ENCODE data around the gene PBRM1. TPM values are rescaled to one million over a fixed set of nuclear protein-coding genes. Genes with fewer than 3 reads are reported as not detected.
A peak's percentile ranks its signal among the peaks of the same experiment; 100 is the strongest.

PBRM1 gene
- total RNA-seq, 4 donors from 2014 or later = 60.3 to 335 (median 134) TPM

DNA sequence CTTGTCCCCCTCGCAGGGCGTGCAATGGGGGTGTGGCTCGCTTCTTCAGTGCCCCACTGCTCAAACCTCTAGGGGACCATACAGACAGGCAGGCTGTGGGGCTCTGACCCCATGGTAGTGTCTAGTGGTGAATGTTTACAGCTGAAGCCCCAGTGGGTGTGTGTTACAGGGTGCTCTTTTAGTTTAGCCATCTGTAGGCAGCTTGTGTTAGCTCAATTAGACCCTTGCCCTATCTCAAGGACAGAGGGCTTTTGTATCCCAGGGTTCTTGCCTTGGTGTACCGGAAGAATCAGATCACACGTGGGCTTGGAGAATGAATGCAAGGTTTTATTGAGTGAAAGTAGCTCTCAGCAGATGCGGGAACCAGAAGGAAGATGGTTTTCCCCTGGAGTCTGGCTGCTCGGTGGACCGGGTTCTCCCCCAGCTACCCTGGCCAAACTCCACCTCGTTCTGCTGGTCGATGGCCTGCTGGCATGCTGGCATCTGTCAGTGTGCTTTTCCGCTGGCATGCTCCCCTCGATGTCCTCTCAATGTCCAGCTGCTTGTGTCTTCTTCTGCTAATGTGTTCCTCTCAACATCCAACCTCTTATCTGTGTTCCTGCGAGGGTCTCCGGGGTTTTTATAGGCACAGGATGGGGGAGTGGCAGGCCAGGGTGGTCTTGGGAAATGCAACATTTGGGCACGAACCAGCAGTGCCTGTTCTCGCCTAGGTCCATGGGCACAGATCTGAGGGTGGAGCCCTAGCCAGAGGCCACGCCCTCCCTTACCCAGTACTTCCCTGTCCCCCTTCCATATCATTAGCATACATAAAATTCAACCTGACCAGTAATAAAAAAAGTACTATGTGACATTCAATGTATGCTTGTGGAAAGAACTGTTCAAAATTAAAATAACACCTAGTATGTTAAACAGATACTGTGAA is 26.8 kb upstream of the PBRM1 start:
- Histone ChIP-seq H3K4me3 (no peak overlapping the region), H3K27ac (no peak overlapping the region), H3K36me3 (peaks cover 0 to 8% (median 0%) of the 10 kb centered on the region in 4 donors), H3K4me1 (peaks cover 3 to 12% (median 6%) of the 10 kb centered on the region in 4 donors), H3K27me3 (no peaks in the 10 kb centered on the region), H3K9me3 (no peaks in the 10 kb centered on the region)
- no peak for TF ChIP-seq POLR2AphosphoS5 (IDR thresholded peaks at IDR 0.05)
- TF ChIP-seq EP300 (IDR thresholded peaks at IDR 0.05; ENCODE audit: low read depth) = no peak
- TF ChIP-seq, protein P1, sequence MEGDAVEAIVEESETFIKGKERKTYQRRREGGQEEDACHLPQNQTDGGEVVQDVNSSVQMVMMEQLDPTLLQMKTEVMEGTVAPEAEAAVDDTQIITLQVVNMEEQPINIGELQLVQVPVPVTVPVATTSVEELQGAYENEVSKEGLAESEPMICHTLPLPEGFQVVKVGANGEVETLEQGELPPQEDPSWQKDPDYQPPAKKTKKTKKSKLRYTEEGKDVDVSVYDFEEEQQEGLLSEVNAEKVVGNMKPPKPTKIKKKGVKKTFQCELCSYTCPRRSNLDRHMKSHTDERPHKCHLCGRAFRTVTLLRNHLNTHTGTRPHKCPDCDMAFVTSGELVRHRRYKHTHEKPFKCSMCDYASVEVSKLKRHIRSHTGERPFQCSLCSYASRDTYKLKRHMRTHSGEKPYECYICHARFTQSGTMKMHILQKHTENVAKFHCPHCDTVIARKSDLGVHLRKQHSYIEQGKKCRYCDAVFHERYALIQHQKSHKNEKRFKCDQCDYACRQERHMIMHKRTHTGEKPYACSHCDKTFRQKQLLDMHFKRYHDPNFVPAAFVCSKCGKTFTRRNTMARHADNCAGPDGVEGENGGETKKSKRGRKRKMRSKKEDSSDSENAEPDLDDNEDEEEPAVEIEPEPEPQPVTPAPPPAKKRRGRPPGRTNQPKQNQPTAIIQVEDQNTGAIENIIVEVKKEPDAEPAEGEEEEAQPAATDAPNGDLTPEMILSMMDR (IDR thresholded peaks at IDR 0.05) = no peak
- no peak for TF ChIP-seq POLR2A (IDR thresholded peaks at IDR 0.05)
- intact Hi-C loops (cut with DNase I; ENCODE audit: low total_unique reads) (no loop called here), in situ Hi-C loops (cut with MboI; ENCODE audit: low pct_ligation_motif_present in 1 of 4, low pct_unique_long_range_greater_than_20kb in 1 of 4, low sequenced_read_pairs in 3 of 4) (no loop called here)
- WGBS, 2 donors (ENCODE audit: low coverage in 1 of 2) = 86 to 95% methylated on average over 9 to 17 of the region's 17 CpGs
- no peak for DNase-seq

DNA sequence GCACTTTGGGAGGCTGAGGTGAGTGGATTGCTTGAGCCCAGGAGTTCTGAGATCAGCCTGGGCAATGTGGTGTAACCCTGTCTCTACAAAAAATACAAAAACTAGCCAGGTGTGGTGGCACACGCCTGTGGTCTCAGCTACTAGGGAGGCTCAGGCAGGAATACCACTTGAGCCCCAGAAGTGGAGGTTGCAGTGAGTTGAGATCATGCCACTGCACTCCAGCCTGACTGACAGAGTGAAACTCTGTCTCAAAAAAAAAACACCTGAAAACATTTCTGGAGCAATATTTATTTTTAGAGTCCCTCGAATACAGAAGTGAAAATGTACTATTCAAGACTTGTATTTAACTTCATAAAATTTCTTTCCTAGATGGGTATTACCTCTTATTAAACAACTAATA is 24.8 kb upstream of the PBRM1 start:
- WGBS, 2 donors (ENCODE audit: low coverage in 1 of 2) = 69 to 80% methylated on average over 2 of the region's 2 CpGs
- Histone ChIP-seq H3K27me3 (no peaks in the 10 kb centered on the region), H3K27ac (no peak overlapping the region), H3K9me3 (no peaks in the 10 kb centered on the region), H3K4me3 (no peak overlapping the region), H3K36me3 (peaks cover 0 to 8% (median 0%) of the 10 kb centered on the region in 4 donors), H3K4me1 (peaks cover 12 to 22% (median 16%) of the 10 kb centered on the region in 4 donors)
- intact Hi-C loops (cut with DNase I; ENCODE audit: low total_unique reads) = no loop called here
- in situ Hi-C loops (cut with MboI; ENCODE audit: low pct_ligation_motif_present in 1 of 4, low pct_unique_long_range_greater_than_20kb in 1 of 4, low sequenced_read_pairs in 3 of 4) = no loop called here
- no peak for DNase-seq
- TF ChIP-seq EP300 (IDR thresholded peaks at IDR 0.05; ENCODE audit: low read depth) = no peak
- TF ChIP-seq, protein P1 (IDR thresholded peaks at IDR 0.05) = no peak
- no peak for TF ChIP-seq POLR2A (IDR thresholded peaks at IDR 0.05)
- no peak for TF ChIP-seq POLR2AphosphoS5 (IDR thresholded peaks at IDR 0.05)

- H3K36me3 ChIP-seq = peaks cover 0 to 8% (median 0%) of the 10 kb centered on the region in 4 donors
- in situ Hi-C loops (cut with MboI; ENCODE audit: low pct_ligation_motif_present in 1 of 4, low pct_unique_long_range_greater_than_20kb in 1 of 4, low sequenced_read_pairs in 3 of 4) (no loop called here), intact Hi-C loops (cut with DNase I; ENCODE audit: low total_unique reads) (no loop called here)
- WGBS, 2 donors (ENCODE audit: low coverage in 1 of 2) = 60% methylated on average over 4 of the region's 4 CpGs; no CpG with 5 or more reads in 1 of the 2 donors
- peak overlapping the region in 2 of 4 donors; percentile 85 to 91 for H3K4me3 ChIP-seq
- TF ChIP-seq, protein P1 (IDR thresholded peaks at IDR 0.05) = no peak
- TF ChIP-seq EP300 (IDR thresholded peaks at IDR 0.05; ENCODE audit: low read depth) (no peak), POLR2A (IDR thresholded peaks at IDR 0.05) (no peak), POLR2AphosphoS5 (IDR thresholded peaks at IDR 0.05) (no peak)
- no peak for DNase-seq
- H3K9me3 ChIP-seq = no peaks in the 10 kb centered on the region
- peaks cover 12 to 34% (median 28%) of the 10 kb centered on the region in 4 donors for H3K4me1 ChIP-seq
- H3K27me3 ChIP-seq = no peaks in the 10 kb centered on the region
- H3K27ac ChIP-seq = peak overlapping the region in 3 of 4 donors; percentile 17 to 95 (median 94)
Measured at GRCh38 chr3:52707585-52707984, 21.9 kb upstream of the PBRM1 start.
